CD4-positive, alpha-beta T cell treated with Interleukin-17A for 4 hours (primary cell): ENCODE data around the gene MEGF9.
"Not testable (repeated sequence)": the region's sequence is repeated elsewhere in the genome, so short reads cannot be mapped to it uniquely, and the experiment has no call there.

ENCODE experiments used
- DNase-seq: peaks from one replicate; pipeline ENCODE4 v3.0.0-alpha.2; 2020; ENCODE audit warnings: mixed read lengths

Gene MEGF9

GRCh38 chr9:120654272-120654671 lies 60.0 kb downstream of the MEGF9 start:
- no peak for DNase-seq

DNA sequence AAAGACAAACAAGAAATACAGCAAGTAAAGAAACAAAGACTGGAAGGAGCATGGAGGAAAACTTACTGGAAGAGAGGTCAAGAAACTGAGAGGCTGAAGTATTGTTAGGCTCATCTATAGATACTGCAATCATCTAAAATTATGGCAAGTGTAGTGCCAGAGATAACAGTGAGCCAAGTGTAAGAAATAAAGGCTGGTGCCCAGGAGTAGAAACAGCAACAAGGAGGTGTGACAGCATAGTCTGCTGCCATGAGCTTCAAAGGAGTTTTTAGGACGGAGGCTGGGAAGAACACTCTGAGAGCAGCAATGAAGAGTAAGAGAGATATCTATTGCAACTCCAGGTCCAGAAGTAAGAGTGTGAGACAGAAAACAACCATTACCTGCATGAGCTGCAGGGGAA lies 60.5 kb downstream of the MEGF9 start:
- DNase-seq: no peak

DNA sequence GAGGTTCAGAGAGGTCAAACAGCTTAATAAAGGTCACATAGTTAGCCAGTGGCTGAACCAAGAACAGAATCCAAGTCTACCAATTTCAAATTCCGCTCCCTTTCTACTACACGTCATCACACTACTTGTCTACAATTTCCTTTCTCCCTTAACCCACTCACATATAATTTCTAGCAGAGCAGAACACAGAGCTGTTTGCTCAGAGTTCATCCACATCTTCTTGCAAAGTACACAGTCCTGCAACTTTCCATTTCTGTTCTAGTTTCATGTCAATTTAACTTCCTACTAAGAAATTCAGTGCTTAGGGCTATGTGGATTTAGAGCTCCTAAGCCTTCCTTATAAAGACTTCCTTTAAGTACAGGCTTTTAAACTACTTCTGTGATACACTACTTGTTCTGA lies 61.3 kb downstream of the MEGF9 start:
- no peak for DNase-seq

- DNase-seq: no peak
These were observed 63.9 kb downstream of the MEGF9 start for GRCh38 chr9:120650352-120650751.

DNA sequence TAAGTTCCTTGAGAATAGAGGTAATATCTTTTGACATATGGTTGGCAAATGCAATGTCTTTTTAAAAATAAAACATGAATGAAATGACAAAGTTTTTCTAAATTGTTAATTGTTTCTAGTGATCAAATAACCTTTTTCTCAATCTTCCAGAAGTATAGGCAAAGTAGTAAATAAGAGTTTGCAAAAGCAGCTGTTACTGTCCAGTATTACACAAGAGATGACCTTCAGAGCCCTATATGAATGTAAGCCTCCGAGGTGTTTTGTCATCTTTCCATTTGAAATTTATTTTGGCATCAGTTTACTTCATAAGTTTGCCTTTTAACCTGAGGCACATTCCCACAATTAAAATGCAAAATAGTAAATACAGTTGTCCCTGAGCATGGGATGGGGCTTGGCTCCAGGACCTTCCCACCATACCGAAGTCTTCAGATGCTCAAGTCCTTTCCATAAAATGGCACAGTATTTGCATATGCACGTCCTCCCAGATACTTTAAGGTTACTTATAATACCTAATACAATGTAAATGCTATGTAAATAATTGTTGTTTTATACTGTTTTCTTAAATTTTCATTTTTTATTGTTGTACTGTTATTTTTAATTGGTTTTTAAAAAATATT lies 65.6 kb downstream of the MEGF9 start:
- no peak for DNase-seq

DNA sequence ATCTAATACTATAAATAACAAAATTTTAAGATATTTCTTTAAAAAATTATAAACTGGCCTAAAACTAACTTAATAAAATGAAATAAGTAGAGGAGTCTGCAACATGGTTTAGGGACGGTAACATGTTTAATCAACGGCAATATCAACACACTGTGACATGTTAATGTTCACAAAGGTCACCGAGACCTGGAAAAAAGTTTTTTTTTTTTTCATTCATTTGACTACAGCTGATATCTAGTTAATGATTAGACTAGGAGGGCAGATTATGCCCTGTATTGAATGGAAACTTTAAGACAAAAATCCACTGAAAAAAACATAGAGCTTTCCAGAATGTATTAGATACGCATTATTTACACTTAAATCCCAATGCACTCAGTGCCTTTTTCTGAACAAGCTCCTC lies 67.3 kb downstream of the MEGF9 start:
- no peak for DNase-seq

- no peak for DNase-seq
These were observed 68.5 kb downstream of the MEGF9 start for GRCh38 chr9:120645760-120646159.

DNA sequence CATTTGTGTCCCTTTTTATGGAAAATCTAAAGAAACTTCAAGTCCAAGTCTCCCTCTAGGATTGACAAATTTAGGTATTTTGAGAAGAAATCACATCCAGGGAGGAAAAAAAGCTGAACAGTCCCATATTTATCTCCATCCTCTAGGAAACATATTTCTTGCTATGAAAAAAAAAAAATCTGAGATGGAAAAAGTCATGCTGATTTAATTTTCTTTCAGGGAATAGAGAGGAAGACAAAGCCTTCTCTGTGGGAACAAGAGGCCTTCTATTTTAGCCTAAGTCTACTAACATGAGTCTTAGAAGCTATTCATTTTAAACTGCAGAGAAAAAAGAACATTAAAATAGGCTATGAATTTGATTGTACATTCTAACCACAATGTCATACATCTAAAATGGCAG lies 71.2 kb downstream of the MEGF9 start:
- no peak for DNase-seq

- DNase-seq: no peak
These were observed 72.0 kb downstream of the MEGF9 start for GRCh38 chr9:120642129-120642770.

GRCh38 chr9:120640874-120641273 lies 73.4 kb downstream of the MEGF9 start:
- DNase-seq: not testable (repeated sequence)

DNA sequence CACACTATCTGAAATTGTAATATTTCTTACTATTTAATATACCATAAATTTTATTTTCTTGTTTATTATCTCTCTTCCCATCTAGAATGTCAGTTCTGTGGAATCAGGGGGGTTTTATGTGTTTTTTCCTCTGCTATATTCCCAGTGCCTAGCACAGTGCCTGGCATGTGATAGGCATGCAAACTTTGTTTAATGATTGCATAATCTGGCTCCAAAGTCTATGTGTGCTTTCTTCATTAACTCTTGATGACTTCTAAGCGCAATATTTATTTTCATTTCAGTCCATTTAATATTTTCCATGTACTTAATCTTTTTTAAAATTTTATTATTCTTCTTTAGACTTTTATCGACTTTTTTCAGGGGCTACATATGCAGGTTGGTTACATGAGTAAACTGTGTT lies 73.9 kb downstream of the MEGF9 start:
- no peak for DNase-seq

GRCh38 chr9:120637919-120638318 lies 76.4 kb downstream of the MEGF9 start:
- DNase-seq: no peak

DNA sequence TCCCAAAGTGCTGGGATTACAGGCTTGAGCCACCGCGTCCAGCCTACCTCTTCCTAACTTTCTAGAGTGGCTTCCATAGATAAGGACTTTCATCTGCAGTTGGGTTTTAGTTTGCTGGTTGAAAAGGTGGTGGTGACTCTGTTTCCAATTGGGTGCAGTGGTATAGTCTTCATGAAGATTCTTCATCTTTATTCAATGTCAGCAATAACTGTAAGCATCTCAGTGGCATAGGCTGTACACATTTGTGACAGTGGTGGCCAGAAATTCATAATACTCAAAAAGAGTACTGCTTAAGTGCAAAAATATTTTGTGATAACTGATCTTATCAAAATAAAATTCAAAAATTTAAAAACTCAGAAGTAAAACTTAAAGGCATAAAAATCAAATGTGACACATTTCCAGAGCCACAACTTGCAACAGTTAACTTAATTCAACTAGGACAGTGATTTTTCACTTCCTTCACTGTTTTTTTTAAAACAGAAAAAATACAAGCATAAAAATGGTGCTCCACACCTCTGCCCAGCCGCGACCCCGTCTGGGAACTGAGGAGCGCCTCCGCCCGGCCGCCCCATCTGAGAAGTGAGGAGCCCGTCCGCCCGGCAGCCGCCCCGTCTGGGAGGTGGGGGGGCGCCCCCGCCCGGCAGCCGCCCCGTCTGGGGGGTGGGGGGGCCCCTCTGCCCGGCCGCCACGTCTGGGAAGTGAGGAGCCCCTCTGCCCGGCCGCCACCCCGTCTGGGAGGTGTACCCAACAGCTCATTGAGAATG lies 77.9 kb downstream of the MEGF9 start:
- DNase-seq: no peak

DNA sequence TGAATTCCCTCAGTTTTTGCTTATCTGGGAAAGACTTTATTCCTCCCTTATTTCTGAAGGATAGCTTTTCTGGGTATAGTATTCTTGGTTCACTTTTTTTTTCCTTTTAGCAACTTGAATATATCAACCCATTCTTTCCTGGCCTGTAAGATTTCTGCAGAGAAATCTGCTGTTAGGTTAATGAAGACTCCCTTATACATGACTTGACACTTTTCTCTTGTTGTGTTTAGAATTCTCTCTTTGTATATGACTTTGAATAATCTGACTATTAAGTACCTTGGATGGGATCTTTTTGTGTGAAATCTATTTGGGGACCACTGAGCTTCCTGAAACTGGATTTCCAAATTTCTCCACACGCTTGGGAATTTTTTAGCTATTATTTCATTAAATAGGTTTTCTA lies 79.3 kb downstream of the MEGF9 start:
- no peak for DNase-seq

DNA sequence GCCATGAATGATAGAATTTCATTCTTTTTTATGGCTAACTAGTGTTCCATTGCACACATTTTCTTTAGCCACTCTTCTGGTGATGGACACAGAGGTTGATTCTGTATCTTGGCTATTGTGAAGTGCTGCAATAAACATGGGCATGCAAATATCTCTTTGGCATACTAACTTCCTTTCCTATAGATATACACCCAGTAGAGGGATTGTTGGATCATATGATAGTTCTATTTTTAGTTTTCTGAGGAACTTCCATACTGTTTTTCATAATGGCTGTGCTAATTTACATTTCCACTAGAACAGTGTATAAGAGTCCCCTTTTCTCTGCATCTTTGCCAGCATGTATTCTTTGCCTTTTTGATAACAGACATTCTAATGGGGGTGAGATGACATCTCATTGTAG lies 83.9 kb downstream of the MEGF9 start:
- no peak for DNase-seq

GRCh38 chr9:120628925-120629497 lies 85.3 kb downstream of the MEGF9 start:
- DNase-seq: not testable (repeated sequence)

DNA sequence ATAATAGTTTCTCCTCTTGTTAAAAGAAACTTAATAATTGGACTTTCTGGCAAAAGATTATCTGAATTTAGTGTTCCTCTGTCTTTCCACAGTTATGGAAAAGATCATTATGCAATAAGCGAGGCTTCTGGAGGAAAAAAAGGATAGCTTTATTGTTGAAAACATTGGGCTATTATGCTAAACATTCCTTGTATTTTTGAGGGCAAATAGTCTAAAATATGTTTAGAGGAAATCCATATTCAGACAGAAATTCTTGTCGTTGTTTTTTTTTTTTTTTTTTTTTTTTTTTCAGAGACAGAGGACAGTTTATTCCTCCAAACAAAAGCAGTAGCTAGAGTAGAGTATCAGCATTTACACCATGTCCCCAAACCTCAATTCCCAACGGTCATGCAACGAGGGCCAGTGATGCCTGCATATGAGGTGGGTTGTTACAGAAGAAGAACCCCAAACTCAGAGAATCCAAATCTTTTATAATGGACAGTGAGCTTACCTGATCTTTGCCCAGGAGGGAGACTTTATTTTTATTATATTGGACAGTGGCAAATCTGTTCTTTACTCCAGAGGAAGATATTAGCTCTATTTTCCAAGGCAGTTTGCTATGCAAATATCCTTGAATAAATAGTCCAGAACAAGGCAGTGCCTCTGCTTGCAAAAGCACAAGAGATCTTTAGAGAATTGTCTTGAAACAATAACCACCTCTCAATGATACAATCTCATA lies 85.9 kb downstream of the MEGF9 start:
- DNase-seq: no peak

DNA sequence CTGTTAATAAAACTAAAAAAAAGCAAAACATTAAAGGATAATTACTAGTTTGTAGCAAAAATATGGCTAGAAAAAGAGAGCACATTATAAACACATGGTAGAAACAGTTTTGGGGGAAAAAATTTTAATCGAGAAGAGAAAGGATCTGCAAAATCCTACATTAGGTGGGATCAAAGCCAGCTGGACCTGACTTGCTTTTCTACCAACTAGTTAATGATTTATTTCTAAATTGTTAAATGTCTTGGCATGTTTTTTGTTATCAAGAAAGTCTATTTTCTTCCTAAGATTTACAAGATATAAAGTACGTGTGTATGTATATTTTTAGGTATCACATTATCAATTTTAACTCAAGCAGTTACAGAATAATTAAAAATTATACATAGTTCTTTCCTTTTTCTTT lies 87.2 kb downstream of the MEGF9 start:
- DNase-seq: no peak

DNA sequence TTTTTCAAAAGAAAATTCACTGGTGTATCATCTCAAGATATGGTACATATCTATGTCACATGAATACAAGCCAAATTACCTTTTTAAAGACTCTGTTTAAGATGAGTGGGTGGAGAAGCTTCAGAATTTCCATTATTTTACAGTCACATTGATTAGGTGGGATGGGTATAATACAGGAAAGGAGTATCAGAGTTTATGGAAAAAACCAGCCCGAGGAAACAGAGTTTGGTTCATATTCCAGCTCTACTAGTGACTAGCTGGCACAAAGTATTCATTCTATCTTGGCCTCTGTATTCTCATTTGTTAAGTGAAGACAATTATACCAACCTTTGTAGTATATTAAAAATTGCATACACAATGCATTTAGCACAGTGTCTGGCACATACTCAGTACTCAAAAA lies 87.8 kb downstream of the MEGF9 start:
- no peak for DNase-seq

- DNase-seq: no peak
These were observed 89.0 kb downstream of the MEGF9 start for GRCh38 chr9:120625222-120625621.

GRCh38 chr9:120622790-120623189 lies 91.5 kb downstream of the MEGF9 start:
- DNase-seq: no peak

DNA sequence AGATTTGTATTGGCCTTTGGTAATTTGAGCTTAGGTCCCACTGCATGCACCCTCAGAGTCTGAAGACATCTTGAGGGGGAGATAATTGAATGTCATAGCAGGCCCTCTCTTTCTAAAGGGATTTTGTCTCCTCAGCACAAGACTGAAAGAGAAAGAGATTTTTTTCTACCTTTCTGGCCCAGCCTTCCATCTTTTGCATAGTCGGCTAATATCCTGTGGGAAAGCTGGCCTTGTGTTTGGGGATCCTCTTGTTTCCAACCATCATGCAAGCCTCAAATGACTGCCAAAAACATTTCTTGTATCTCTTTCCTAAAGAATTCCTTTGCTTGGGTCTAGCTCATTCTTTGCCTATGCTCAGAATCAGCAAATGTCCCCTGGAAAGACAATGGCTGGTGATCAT lies 92.3 kb downstream of the MEGF9 start:
- DNase-seq: no peak
